ENCODE data around the gene SMARCC1. TPM values are rescaled to one million over a fixed set of nuclear protein-coding genes. Genes with fewer than 3 reads are reported as not detected.
"Not testable (repeated sequence)": the region's sequence is repeated elsewhere in the genome, so short reads cannot be mapped to it uniquely, and the experiment has no call there.

SMARCC1 gene
- total RNA-seq, 1 experiment from 2014 or later: 38.9 TPM

DNA sequence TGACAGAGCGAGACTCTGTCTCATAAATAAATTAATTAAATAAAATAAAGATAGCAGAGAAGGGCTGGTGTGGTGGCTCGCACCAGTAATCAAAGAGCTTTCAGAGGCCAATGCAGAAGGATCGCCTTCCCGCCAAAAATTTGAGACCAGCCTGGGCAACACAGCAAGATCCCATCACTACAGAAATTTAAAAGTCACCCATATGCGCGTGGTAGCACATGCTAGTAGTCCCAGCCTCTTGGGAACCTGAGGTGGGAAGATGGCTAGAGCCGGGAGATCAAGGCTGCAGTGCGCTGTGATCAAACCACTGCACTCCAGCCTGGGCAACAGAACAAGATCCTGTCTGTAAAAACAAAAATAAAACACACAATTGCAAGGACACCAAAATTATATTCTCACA lies 9.6 kb downstream of the SMARCC1 start:
- DNase-seq (ENCODE audit: low spot score): no peak

DNA sequence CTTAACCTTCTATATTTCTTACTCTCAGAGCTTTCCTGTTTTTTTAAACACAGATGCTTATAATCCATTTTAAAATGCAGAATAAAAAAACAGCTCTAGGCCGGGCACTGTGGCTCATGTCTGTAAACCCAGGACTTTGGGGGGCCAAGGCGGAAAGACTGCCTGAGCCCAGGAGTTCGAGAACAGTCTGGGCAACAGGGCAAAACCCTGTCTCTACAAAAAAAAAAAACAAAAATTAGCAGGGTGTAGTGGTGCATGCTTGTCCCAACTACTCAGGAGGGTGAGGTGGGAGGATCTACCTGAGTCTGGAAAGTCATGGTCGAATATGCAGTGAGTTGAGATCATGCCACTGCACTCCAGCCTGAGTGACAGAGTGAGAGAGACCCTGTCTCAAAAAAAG lies 15.5 kb downstream of the SMARCC1 start:
- DNase-seq (ENCODE audit: low spot score): no peak

DNA sequence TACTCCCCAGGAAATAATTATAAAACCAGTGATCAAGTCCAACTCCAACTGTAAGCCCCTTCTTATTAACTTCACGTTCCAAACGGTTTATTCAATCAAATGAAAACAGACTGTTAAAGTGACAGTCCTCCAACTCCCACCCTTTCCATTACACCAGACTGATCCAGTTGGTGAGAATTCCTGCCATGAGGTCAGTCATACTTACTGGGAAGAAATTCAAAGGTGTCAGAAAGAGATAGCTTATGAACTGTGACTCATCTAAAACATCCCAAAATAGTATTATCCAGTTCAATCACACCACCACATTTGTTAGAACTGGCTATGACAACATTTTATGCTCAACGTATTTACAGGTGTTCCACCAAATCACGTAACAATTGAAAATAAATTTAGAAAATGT lies 19.5 kb downstream of the SMARCC1 start:
- DNase-seq (ENCODE audit: low spot score): no peak

DNA sequence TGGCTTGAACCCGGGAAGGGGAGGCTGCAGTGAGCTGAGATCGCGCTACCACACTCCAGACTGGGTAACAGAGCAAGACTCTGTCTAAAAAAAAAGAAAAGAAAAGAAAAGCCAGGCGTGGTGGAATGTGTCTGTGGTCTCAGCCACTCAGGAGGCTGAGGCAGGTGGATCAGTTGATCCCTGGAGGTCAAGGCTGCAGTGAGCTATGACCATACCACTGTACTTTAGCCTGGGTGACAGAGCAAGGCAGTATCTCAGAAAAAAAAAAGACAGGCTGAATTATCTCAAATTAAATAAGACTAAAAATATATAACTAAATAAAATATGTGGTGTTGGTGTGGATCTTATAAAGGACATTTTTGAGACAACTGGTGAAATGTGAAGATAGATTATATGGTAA lies 20.6 kb downstream of the SMARCC1 start:
- no peak for DNase-seq (ENCODE audit: low spot score)

DNA sequence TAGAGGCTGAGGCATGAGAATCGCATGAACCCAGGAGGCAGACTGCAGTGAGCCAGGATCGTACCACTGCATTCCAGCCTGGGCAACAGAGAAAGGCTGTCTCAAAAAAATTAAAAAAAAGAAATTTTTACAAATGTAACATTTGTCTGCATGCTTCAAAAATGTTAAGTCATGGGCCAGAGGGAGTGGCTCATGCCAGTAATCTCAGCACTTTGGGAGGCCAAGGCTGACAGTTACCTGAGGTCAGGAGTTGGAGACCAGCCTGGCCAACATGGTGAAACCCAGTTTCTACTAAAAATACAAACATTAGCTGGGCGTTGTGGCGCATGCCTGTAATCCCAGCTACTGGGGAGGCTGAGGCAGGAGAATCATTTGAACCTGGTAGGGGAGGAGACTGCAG lies 21.5 kb downstream of the SMARCC1 start:
- not testable (repeated sequence) for DNase-seq (ENCODE audit: low spot score)

DNA sequence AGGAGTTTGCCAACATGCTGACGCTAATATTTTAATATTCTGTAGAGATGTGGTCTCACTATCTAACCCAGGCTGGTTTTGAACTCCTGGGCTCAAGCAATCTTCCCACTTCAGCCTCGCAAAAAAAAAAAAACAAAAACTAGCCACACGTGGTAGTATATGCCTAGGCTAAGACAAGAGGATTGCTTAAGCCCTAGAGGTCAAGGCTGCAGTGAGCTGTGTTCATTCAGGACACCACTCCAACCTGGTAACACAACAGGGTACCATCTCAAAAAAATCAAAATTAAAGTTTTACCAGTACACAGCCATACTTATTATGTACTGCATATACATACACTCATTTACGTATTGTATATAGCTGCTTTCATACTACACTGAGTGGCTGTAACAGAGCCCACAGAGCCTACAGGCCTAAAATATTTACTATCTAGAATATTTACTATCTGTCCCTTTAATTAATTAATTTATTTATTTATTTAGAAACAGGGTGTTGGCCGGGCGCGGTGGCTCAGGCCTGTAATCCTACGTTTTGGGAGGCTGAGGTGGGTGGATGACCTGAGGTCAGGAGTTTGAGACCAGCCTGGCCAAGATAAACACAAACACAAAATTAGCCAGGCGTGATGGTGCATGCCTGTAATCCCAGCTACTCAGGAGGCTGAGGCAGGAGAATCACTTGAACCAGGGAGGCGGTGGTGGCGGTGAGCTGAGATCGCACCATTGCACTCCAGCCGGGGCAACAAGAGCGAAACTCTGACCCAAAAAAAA lies 23.2 kb downstream of the SMARCC1 start:
- no peak for DNase-seq (ENCODE audit: low spot score)

DNA sequence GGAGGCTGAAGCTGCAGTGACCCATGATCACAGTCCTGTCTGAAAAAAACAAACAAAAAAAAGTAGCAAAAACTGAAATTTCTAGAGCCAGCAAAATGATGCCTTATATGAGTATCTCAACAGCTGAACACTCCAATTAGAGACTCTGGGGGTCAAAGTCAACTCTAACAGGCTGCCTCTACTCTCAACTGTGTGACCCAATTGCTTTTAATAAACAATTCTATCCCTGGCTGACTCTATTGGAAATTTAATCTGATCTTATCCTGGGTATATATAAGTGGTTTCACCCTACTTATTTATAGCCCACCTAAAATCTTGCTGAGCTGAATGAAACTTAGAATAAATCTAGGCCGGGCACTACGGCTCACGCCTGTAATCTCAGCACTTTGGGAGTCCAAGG lies 29.0 kb downstream of the SMARCC1 start:
- no peak for DNase-seq (ENCODE audit: low spot score)

DNA sequence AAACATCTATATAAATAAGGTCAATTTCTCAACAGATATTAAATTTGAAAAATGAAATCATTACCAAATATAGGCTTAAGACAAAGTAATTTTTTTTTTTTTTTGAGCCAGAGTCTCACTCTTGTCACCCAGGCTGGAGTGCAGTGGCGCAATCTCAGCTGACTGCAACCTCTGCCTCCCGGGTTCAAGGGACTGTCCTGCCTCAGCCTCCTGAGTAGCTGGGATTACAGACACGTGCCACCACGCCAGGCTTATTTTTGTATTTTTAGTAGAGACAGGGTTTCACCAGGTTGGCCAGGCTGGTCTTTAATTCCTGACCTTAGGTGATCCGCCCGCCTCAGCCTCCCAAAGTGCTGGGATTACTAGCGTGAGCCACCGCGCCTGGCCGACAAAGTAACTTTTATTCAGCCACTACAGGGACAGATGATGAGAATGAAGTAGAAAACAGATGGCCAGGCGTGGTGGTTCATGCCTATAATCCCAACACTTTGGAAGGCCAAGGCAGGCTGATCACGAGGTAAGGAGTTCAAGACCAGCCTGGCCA lies 30.8 kb downstream of the SMARCC1 start:
- not testable (repeated sequence) for DNase-seq (ENCODE audit: low spot score)

- DNase-seq (ENCODE audit: low spot score): no peak
Observed at GRCh38 chr3:47747558-47747957, 34.1 kb downstream of the SMARCC1 start.

GRCh38 chr3:47746264-47746663 lies 35.4 kb downstream of the SMARCC1 start:
- no peak for DNase-seq (ENCODE audit: low spot score)

DNA sequence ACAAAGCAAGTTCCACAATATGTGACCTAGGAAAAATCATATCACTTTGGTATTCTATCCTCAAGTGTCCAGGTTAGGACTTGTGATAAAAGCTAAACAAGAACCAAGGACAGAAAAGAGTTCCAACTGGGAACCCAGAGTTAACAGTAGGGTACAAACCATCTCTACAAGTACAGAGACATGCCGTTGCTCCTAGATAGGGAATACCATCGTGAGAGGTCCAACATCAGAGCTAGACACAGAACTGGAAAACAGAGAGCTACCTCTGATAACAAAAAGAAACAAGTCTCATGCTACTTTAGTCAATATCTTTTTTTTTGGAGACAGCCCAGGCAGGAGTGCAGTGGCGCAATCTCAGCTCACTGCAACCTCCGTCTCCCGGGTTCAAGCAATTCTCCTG lies 37.8 kb downstream of the SMARCC1 start:
- DNase-seq (ENCODE audit: low spot score): no peak

DNA sequence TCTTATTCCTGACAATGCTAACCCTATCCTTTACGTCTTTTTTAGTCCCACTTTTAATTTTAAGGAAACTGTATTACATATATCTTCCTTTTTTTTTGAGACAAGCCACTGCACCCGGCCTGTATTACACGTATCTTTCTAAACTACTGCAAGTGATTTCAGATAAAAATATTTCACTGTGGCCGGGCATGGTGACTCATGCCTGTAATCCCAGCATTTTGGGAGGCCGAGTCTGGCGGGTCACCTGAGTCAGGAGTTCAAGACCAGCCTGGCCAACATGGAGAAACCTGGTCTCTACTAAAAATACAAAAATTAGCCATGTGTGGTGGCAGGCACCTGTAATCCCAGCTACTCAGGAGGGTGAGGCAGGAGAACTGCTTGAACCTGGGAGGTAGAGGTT lies 38.3 kb downstream of the SMARCC1 start:
- DNase-seq (ENCODE audit: low spot score): not testable (repeated sequence)

DNA sequence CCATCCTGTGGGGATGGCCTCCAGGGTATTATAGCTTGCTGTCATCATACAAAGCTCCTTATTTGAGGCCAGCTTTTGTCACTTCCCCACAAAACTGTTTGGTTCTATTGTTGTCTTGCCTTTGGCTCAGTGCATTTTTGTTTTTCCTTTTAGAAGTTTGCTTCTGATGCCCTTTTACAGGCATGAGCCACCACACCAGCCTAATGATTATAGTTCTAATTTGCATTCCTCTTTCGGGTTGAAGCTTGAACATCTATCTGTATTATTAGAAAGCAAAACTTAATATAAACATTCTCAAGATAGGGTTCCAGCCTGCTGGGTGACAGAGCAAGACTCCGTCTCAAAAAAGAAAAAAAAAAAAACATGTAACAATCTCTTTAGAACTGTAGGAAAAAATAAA lies 39.8 kb downstream of the SMARCC1 start:
- DNase-seq (ENCODE audit: low spot score): no peak

DNA sequence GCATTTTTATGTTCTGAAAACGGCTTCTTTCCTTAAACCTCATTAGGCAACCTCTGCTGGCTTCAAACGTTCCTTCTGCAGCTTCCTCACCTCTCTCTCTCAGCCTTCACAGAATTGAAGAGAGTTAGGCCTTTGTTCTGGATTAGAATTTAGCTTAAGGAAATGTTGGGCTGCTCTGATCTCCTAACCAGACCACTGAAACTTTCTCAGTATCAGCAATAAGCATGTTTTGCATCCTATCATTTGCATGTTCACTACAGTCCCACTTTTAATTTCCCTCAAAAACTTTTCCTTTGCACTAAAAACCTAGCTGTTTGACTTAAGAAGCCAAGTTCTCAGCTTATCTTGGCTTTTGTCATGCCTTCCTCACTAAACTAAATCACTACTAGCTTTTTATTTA lies 49.5 kb downstream of the SMARCC1 start:
- no peak for DNase-seq (ENCODE audit: low spot score)

- no peak for DNase-seq (ENCODE audit: low spot score)
Observed at GRCh38 chr3:47731061-47731460, 50.6 kb downstream of the SMARCC1 start.

GRCh38 chr3:47722859-47723258 lies 58.8 kb downstream of the SMARCC1 start:
- DNase-seq (ENCODE audit: low spot score): no peak

DNA sequence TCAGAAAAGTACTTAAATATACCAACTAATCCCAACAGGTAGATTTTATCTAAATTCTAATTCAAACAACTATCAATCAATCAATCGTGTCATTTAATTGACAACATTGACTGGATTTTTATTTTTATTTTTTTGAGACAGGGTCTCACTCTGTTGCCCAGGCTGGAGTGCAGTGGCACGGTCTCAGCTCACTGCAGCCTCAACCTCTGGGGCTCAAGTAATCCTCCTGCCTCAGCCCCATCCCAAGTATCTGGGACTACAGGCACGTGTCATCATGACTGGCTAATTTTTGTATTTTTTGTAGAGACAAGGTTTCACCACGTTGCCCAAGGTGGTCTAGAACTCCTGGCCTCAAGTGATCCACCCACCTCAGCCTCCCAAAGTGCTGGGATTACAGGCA lies 64.2 kb downstream of the SMARCC1 start:
- DNase-seq (ENCODE audit: low spot score): not testable (repeated sequence)

DNA sequence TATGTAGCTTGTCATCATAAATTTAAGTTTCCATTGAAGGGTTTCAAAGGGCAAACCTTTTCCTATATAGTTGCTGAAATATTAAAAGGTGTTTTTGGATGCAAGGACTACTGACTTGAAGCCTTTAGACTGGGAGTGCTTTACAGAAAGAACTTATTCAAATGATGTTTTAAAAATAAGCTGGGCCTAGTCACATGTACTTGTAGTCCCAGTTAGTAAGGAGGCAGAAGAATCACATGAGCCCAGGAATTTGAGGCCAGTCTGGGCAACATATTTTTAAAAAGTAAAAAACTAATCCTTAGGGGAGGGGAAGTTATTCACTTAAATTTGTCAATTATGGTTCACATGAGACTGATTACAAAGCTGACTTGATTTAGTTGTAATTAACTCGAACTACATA lies 65.0 kb downstream of the SMARCC1 start:
- DNase-seq (ENCODE audit: low spot score): no peak

GRCh38 chr3:47715928-47716327 lies 65.8 kb downstream of the SMARCC1 start:
- DNase-seq (ENCODE audit: low spot score): no peak

- no peak for DNase-seq (ENCODE audit: low spot score)
Observed at GRCh38 chr3:47714606-47715005, 67.1 kb downstream of the SMARCC1 start.

GRCh38 chr3:47713655-47714054 lies 68.0 kb downstream of the SMARCC1 start:
- DNase-seq (ENCODE audit: low spot score): no peak

- no peak for DNase-seq (ENCODE audit: low spot score)
Observed at GRCh38 chr3:47712398-47712797, 69.3 kb downstream of the SMARCC1 start.

DNA sequence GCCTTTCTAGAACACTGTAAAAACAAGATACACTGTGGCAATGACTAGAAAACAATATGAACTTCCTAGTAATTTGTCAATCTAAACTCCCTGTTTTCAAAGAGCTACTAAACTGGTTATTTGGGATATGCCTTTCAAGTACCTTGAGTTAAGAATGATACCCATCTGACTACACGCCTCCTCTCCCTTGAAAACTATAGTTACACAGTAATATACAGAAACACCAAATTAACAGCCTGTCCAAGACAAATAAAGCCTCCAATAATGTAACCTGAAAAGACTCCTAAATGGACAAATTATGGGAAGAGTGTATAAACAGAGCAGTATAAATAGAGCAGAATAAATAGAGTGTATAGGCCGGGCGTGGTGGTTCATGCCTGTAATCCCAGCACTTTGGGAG lies 70.1 kb downstream of the SMARCC1 start:
- no peak for DNase-seq (ENCODE audit: low spot score)

- no peak for DNase-seq (ENCODE audit: low spot score)
Observed at GRCh38 chr3:47705391-47705790, 76.3 kb downstream of the SMARCC1 start.
